ENCODE data around the gene PPARG.

The PPARG gene

DNA sequence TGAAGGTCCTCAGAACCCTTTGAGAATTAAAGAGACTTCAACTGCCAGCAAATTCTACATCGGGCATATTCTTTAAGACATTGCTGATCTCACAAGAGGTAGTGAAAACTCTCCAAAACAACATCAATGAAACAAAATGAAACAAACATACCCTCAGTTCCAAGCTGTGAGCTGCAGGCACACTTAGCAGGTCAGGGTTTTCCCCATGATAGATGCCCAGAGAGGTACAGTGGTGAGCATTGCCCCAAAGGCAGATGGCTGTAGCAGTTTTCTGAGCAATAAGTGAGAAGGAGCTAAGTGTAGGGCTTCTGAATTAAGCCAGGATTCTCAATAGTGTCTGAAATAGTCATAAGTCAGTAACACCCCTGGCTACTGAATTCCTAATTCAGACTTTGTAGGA, 99.3 kb downstream of the PPARG start:
- H3K27ac ChIP-seq (ENCODE audit: low read length): no peak overlapping the region
- no peaks in the 10 kb centered on the region for H3K4me1 ChIP-seq (ENCODE audit: control insufficient read depth, low read depth, low read length)
- H3K9ac ChIP-seq (ENCODE audit: low read length): no peak overlapping the region
- no peaks in the 10 kb centered on the region for H3K36me3 ChIP-seq (ENCODE audit: control insufficient read depth, low read depth, low read length)
- H3K9me3 ChIP-seq (ENCODE audit: control insufficient read depth, low read depth, low read length): no peaks in the 10 kb centered on the region
- H3K4me3 ChIP-seq (ENCODE audit: low read length): no peak overlapping the region
- H3K27me3 ChIP-seq (ENCODE audit: control insufficient read depth, insufficient read depth, low read length): no peaks in the 10 kb centered on the region

DNA sequence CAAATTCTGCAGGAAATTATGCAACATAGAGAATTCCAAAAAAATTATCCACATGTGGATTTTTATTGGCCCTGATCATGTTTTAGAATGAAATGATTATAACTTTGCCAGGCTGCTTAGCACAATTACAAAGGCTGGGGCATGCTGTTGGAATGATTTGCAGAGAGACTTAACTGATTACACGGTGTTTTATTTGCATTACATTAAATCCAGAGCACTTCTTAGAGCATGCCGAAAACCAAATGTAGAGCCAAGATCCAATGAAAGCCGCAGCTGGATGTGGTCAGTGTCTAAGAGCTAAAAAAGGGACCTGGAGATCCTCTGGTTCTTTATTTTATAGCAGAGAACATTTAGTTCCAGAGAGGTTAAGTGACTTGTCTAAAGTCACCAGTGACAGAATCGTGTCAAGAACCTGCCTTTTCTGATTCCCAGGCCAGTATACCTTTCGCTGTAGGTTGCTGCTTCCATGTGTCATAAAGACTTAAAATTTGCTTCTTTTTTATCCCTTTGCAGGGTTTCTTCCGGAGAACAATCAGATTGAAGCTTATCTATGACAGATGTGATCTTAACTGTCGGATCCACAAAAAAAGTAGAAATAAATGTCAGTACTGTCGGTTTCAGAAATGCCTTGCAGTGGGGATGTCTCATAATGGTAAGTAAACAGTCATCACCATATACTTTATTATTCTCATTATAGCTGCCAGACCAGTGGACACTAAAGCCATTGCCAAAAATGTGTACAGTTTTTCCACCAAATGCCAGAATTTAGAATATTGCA, 103.4 kb downstream of the PPARG start:
- Histone ChIP-seq H3K9me3 (ENCODE audit: control insufficient read depth, low read depth, low read length) (no peaks in the 10 kb centered on the region), H3K4me1 (ENCODE audit: control insufficient read depth, low read depth, low read length) (no peaks in the 10 kb centered on the region), H3K27ac (ENCODE audit: low read length) (no peak overlapping the region), H3K27me3 (ENCODE audit: control insufficient read depth, insufficient read depth, low read length) (no peaks in the 10 kb centered on the region), H3K9ac (ENCODE audit: low read length) (no peak overlapping the region), H3K4me3 (ENCODE audit: low read length) (no peak overlapping the region), H3K36me3 (ENCODE audit: control insufficient read depth, low read depth, low read length) (no peaks in the 10 kb centered on the region)

DNA sequence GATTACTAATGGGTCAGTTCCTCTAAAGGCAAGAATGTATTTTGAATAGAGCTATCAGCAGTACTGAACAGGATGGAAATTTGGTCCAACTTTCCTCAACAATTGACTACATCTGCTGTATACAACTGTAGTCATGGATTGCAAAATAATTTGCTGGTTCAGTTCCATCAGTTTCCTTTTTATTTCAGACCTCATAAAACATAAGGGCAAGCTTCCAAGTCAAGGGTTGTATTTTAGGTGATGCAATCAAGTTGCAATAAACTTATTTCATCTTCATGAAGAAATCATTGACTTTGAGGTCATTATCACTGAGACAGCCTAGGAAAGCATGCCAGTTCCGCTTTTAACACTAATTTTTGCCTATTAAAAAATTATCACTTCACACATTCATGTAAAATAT, 105.0 kb downstream of the PPARG start:
- Histone ChIP-seq H3K27ac (ENCODE audit: low read length) (no peak overlapping the region), H3K9ac (ENCODE audit: low read length) (no peak overlapping the region), H3K4me1 (ENCODE audit: control insufficient read depth, low read depth, low read length) (no peaks in the 10 kb centered on the region), H3K36me3 (ENCODE audit: control insufficient read depth, low read depth, low read length) (no peaks in the 10 kb centered on the region), H3K9me3 (ENCODE audit: control insufficient read depth, low read depth, low read length) (no peaks in the 10 kb centered on the region), H3K27me3 (ENCODE audit: control insufficient read depth, insufficient read depth, low read length) (no peaks in the 10 kb centered on the region), H3K4me3 (ENCODE audit: low read length) (no peak overlapping the region)

DNA sequence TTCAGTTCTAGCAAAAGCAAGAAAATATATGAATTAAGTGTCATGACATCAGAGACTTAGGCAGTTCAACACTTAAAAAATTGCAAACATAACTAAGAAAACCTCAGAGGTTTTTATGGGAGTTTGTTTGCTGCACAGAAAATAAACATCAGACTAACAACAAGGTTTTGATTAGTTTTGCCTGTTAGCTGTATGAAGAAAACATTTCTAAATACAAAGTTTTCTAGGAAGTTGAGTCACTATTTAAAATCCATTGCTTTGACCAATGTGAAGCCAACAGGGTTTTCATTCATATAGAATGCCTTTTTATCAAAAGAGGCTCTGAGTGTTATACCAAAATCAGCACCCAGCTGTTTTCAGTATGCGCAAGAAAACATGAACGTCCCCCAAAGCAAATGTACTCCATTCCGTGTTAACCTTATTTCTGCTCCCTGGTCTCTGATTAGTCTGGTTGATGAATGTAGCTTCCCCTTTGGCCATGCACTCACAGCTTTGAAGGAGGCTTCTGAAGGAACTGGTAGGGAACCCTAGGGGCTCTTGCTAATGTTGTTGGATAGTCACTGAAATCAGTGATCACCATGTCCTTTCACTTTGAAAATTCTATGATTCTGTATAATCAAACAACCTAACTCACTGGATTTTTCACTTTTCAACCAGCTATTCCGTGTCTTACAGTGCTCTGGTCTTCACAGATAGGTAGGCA, 105.8 kb downstream of the PPARG start:
- no peaks in the 10 kb centered on the region for H3K9me3 ChIP-seq (ENCODE audit: control insufficient read depth, low read depth, low read length)
- H3K9ac ChIP-seq (ENCODE audit: low read length): no peak overlapping the region
- H3K4me1 ChIP-seq (ENCODE audit: control insufficient read depth, low read depth, low read length): no peaks in the 10 kb centered on the region
- no peak overlapping the region for H3K4me3 ChIP-seq (ENCODE audit: low read length)
- no peaks in the 10 kb centered on the region for H3K36me3 ChIP-seq (ENCODE audit: control insufficient read depth, low read depth, low read length)
- no peaks in the 10 kb centered on the region for H3K27me3 ChIP-seq (ENCODE audit: control insufficient read depth, insufficient read depth, low read length)
- no peak overlapping the region for H3K27ac ChIP-seq (ENCODE audit: low read length)

DNA sequence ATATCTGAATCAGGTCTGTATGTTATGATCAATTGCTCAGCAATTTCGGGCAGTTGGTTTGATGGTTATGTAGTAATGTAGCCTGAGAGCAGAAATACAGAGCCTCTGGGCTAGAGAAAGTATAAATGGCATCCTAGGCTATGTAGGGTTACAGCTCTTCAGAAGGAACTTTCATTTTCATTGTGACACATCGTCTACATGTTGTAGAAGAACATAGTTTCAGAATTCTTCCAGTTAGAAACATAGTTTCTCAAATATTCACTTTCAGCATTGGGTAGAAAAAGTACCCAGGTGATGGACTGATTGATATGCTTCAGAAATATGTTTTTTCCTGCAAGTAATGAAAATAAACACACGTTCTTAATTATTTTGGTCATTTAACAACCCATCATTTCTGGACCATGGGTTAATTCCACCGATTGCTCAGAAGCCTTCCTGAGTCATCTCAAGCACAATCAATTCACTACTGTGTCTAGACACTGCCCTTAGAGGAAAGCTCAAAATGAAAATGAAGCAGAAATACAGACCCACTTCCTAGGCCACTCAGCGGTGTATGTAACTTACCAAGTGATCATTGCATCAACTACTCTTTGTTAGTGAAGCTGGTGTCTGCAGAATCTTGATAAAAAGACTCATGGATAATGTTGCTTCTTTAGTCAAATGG, 106.6 kb downstream of the PPARG start:
- H3K27ac ChIP-seq (ENCODE audit: low read length): no peak overlapping the region
- H3K9me3 ChIP-seq (ENCODE audit: control insufficient read depth, low read depth, low read length): no peaks in the 10 kb centered on the region
- no peaks in the 10 kb centered on the region for H3K27me3 ChIP-seq (ENCODE audit: control insufficient read depth, insufficient read depth, low read length)
- no peak overlapping the region for H3K9ac ChIP-seq (ENCODE audit: low read length)
- no peaks in the 10 kb centered on the region for H3K4me1 ChIP-seq (ENCODE audit: control insufficient read depth, low read depth, low read length)
- no peaks in the 10 kb centered on the region for H3K36me3 ChIP-seq (ENCODE audit: control insufficient read depth, low read depth, low read length)
- no peak overlapping the region for H3K4me3 ChIP-seq (ENCODE audit: low read length)

DNA sequence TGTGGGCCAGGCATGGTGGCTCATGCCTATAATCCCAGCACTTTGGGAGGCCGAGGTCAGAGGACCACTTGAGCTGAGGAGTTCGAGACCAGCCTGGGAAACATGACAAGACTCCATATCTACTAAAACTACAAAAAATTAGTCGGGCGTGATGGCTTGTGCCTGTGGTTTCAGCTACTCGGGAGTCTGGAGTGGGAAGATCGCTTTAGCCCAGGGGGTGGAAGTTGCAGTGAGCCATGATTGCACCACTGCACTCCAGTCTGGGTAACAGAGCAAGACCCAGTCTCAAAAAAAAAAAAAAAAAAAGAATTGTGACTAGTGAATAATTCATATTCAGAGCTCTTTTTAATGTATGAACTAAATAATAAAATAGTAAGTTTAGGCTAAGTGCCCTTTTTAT, 107.6 kb downstream of the PPARG start:
- Histone ChIP-seq H3K9me3 (ENCODE audit: control insufficient read depth, low read depth, low read length) (no peaks in the 10 kb centered on the region), H3K27ac (ENCODE audit: low read length) (no peak overlapping the region), H3K4me1 (ENCODE audit: control insufficient read depth, low read depth, low read length) (no peaks in the 10 kb centered on the region), H3K4me3 (ENCODE audit: low read length) (no peak overlapping the region), H3K27me3 (ENCODE audit: control insufficient read depth, insufficient read depth, low read length) (no peaks in the 10 kb centered on the region), H3K9ac (ENCODE audit: low read length) (no peak overlapping the region), H3K36me3 (ENCODE audit: control insufficient read depth, low read depth, low read length) (no peaks in the 10 kb centered on the region)

DNA sequence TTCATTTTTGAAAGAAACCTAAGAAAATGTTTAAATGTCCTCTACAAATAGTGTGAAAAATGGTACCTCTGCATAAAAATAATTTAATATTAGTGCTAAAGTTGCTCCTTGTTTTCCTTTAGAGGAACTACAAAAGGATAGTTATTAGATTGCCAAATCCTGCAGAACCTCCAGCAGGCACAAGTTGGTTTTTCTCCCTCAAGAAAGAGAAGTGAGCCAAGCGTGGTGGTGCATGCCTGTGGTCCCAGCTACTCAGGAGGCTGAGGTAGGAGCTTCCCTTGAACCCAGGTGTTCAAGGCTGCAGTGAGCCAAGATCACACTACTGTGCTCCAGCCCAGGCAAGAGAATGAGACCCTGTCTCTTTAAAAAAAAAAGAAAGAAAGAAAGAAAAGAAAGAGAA, 110.4 kb downstream of the PPARG start:
- H3K36me3 ChIP-seq (ENCODE audit: control insufficient read depth, low read depth, low read length): no peaks in the 10 kb centered on the region

DNA sequence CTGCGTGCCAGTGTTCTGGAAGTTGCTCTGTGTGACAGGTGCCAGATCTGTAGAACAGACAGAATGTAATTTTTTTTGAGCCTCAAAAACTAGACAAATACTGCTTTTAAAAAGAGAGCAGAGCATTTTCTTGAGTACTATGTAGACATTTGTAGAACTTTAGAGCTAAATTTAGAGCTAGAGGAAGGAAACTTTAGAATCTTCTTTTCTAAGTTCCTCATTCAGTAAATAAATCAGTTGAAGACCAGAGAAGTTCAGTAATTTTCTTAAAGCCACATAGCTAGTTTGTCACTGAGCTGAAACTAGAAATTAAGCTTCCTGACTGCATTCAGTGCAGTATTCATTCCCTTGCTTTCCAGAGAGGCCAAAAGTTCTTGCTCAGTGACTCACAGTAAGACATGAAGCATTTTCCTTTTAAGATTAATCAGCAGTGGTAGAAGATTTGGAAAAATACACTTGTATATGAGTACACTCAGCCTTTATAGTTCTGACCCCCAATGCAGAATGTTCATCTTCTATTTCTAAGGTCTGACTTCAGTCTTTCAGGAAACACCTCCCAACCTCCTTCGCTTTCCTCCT, 111.8 kb downstream of the PPARG start:
- no peaks in the 10 kb centered on the region for H3K9me3 ChIP-seq (ENCODE audit: control insufficient read depth, low read depth, low read length)
- no peaks in the 10 kb centered on the region for H3K36me3 ChIP-seq (ENCODE audit: control insufficient read depth, low read depth, low read length)
- no peak overlapping the region for H3K9ac ChIP-seq (ENCODE audit: low read length)
- no peaks in the 10 kb centered on the region for H3K27me3 ChIP-seq (ENCODE audit: control insufficient read depth, insufficient read depth, low read length)
- no peak overlapping the region for H3K27ac ChIP-seq (ENCODE audit: low read length)
- no peaks in the 10 kb centered on the region for H3K4me1 ChIP-seq (ENCODE audit: control insufficient read depth, low read depth, low read length)
- no peak overlapping the region for H3K4me3 ChIP-seq (ENCODE audit: low read length)

More for the DNA sequence above, 110.4 kb downstream of the PPARG start:
- H3K4me3 ChIP-seq (ENCODE audit: low read length): no peak overlapping the region
- H3K27ac ChIP-seq (ENCODE audit: low read length): no peak overlapping the region
- H3K9ac ChIP-seq (ENCODE audit: low read length): no peak overlapping the region
- no peaks in the 10 kb centered on the region for H3K27me3 ChIP-seq (ENCODE audit: control insufficient read depth, insufficient read depth, low read length)
- no peaks in the 10 kb centered on the region for H3K9me3 ChIP-seq (ENCODE audit: control insufficient read depth, low read depth, low read length)
- H3K4me1 ChIP-seq (ENCODE audit: control insufficient read depth, low read depth, low read length): no peaks in the 10 kb centered on the region

DNA sequence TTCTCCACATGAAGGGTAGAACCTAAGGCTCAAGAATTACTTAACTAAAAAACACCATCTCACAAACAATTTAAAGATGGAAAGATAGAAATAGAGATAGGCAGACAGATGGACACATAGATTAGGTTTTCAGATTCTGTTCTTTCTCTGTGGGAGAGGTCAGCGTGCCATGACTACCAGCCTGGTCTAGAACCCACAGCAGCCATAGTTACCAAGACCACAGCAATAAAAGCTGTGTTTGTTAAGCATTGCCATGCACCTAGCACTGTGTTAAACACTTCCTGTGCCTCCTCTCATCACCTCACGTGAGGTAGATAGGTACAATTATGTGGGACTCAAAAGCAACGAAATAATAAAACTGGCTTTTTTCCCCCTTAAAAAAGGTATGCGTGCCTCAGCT, 112.3 kb downstream of the PPARG start:
- Histone ChIP-seq H3K27me3 (ENCODE audit: control insufficient read depth, insufficient read depth, low read length) (no peaks in the 10 kb centered on the region), H3K27ac (ENCODE audit: low read length) (no peak overlapping the region), H3K9me3 (ENCODE audit: control insufficient read depth, low read depth, low read length) (no peaks in the 10 kb centered on the region), H3K4me3 (ENCODE audit: low read length) (no peak overlapping the region), H3K4me1 (ENCODE audit: control insufficient read depth, low read depth, low read length) (no peaks in the 10 kb centered on the region), H3K9ac (ENCODE audit: low read length) (no peak overlapping the region), H3K36me3 (ENCODE audit: control insufficient read depth, low read depth, low read length) (no peaks in the 10 kb centered on the region)

DNA sequence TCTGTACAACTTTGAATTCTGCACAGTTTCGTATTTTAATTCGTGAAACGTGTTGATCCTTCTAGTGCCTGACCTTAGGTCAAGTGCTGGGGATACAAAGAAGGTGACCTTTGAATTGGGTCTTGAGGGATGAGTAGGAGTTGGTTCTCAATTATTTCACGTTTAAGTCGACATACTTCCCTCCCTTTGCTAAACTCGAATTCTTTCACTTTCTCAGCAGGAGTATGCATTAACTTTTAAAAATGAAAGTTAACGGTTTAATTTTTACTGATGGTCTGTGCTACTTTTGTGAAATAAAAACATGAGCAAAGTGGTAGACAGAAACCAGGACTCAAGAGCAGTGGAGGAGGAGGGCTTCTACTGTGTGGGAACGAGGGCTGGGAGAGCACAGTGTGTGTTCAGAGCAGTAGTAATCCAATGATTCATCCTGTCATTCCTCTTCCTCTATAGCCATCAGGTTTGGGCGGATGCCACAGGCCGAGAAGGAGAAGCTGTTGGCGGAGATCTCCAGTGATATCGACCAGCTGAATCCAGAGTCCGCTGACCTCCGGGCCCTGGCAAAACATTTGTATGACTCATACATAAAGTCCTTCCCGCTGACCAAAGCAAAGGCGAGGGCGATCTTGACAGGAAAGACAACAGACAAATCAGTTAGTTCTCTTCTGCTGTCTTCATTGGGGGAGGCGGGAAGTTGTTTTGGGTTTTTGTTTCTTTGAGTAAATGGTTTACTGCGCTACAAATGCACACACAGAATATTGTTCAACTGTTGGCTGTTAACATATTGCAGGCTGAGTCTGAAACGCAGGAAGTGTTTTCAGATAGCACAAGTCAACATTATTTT, 116.8 kb downstream of the PPARG start:
- H3K27me3 ChIP-seq (ENCODE audit: control insufficient read depth, insufficient read depth, low read length): no peaks in the 10 kb centered on the region
- H3K9me3 ChIP-seq (ENCODE audit: control insufficient read depth, low read depth, low read length): no peaks in the 10 kb centered on the region
- H3K4me1 ChIP-seq (ENCODE audit: control insufficient read depth, low read depth, low read length): no peaks in the 10 kb centered on the region
- H3K27ac ChIP-seq (ENCODE audit: low read length): no peak overlapping the region
- no peak overlapping the region for H3K4me3 ChIP-seq (ENCODE audit: low read length)
- H3K36me3 ChIP-seq (ENCODE audit: control insufficient read depth, low read depth, low read length): no peaks in the 10 kb centered on the region
- H3K9ac ChIP-seq (ENCODE audit: low read length): no peak overlapping the region

Measured in iPS-18a (cell line).